Cardiac muscle cell (in vitro differentiated cells and primary cell): Measurements from ENCODE around the gene SDF4. TPM values are rescaled to one million over a fixed set of nuclear protein-coding genes. Genes with fewer than 3 reads are reported as not detected.

Source experiments
- DNase-seq, 2 donors: peaks; one replicate each; pipeline versions ENCODE4 v3.0.0 to v3.0.0-alpha.2; 2010 to 2017; ENCODE audit warnings: low read depth in 1 of 2, low spot score in 1 of 2
- H3K27ac ChIP-seq: fragments of 200-600 bp; sonication (generic); 2 replicates; pipeline ENCODE4 v1.5.1; 2016
- H3K27me3 ChIP-seq: fragments of 200-600 bp; sonication (generic); 2 replicates; pipeline ENCODE4 v1.6.0; 2016; ENCODE audit warnings: control low read depth
- H3K36me3 ChIP-seq: fragments of 200-600 bp; sonication (generic); 2 replicates; pipeline ENCODE4 v1.5.1; 2016; ENCODE audit warnings: control low read depth
- H3K4me1 ChIP-seq: fragments of 200-600 bp; sonication (generic); 2 replicates; pipeline ENCODE4 v1.8.1; 2017; ENCODE audit warnings: low read depth, mild to moderate bottlenecking, mixed run types
- H3K4me3 ChIP-seq: fragments of 200-600 bp; sonication (generic); 2 replicates; pipeline ENCODE4 v1.5.1; 2016; ENCODE audit warnings: mild to moderate bottlenecking
- H3K9me3 ChIP-seq: fragments of 200-600 bp; sonication (generic); 2 replicates; pipeline ENCODE4 v1.5.1; 2017; ENCODE audit warnings: low read depth, mild to moderate bottlenecking, control low read depth
- CTCF ChIP-seq: IDR thresholded peaks from 2 replicates; pipeline ENCODE4 v1.5.1; 2012; ENCODE audit warnings: low read depth, mild to moderate bottlenecking, low read length
- polyA plus RNA-seq: library from polyadenylated mRNA; unstranded; fragments of >200 nt; fragmentation: Nextera tagmentation; extraction: Ambion mirVana; gene quantifications from 2 replicates; pipeline ENCODE4 v1.2.1, GENCODE V29; 2016
- total RNA-seq: library from RNA; depleted of rRNA; stranded (reverse); fragments of >200 nt; gene quantifications from 2 replicates; pipeline ENCODE4 v1.2.3, GENCODE V29; 2016

Gene SDF4
- total and polyA plus RNA-seq, 2 experiments from 2014 or later: 148 to 180 TPM

GRCh38 chr1:1227386-1227785 lies 4.4 kb downstream of the SDF4 start:
- no peak for TF ChIP-seq CTCF

DNA sequence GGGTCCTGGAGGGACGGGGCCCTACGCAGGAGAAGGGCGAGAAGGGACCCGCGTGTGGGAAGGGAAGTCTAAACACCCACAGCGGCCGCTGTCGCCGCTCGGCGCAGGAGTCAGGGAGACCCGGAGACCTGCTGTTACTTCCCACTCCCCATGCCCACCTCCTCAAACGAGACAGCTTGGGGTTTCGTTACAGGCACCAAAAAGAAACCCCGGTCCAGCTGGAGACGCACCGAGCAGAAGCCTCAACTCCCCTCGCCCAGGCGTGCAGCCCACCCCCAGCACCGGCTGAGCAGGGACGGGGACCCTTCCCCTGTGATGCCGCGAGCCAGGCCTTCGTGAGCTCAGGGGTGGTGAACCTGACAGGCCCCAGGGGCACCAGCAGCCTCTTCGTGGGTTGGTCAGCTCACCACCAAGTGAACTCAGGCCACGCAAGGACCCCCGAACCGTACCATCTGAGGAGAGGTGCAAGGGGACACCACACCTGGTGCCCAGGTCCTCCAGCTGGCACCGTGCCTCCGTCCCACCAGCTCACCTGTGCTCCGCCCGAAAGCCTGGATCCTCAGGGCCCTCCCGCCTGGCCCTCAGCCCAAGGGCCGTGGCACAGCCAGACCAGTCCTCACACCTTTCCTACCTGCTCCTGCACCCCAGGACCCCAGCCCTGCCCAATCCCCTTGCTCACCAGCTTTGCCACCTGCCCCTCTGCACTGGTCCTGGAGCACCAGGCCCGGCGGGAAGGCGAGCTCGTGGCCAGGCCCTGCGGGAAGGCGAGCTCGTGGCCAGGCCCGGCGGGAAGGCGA lies 5.0 kb downstream of the SDF4 start:
- H3K4me1 ChIP-seq: peaks cover 18% of the 10 kb centered on the region

More at GRCh38 chr1:1227386-1227785, 4.4 kb downstream of the SDF4 start:
- peaks cover 14% of the 10 kb centered on the region for H3K36me3 ChIP-seq
- no peak overlapping the region for H3K27ac ChIP-seq
- H3K4me3 ChIP-seq: no peak overlapping the region
- no peak for DNase-seq
- H3K4me1 ChIP-seq: peaks cover 18% of the 10 kb centered on the region
- H3K9me3 ChIP-seq: no peaks in the 10 kb centered on the region
- H3K27me3 ChIP-seq: no peaks in the 10 kb centered on the region

GRCh38 chr1:1225913-1226312 lies 5.9 kb downstream of the SDF4 start:
- Histone ChIP-seq H3K27me3 (no peaks in the 10 kb centered on the region), H3K27ac (no peak overlapping the region), H3K4me3 (no peak overlapping the region), H3K4me1 (peaks cover 16% of the 10 kb centered on the region), H3K9me3 (no peaks in the 10 kb centered on the region), H3K36me3 (peaks cover 23% of the 10 kb centered on the region)
- no peak for TF ChIP-seq CTCF
- no peak for DNase-seq

More for the DNA sequence above, 5.0 kb downstream of the SDF4 start:
- no peak for TF ChIP-seq CTCF
- H3K9me3 ChIP-seq: no peaks in the 10 kb centered on the region
- no peaks in the 10 kb centered on the region for H3K27me3 ChIP-seq
- DNase-seq: no peak
- H3K4me3 ChIP-seq: no peak overlapping the region
- H3K27ac ChIP-seq: no peak overlapping the region
- peaks cover 20% of the 10 kb centered on the region for H3K36me3 ChIP-seq

DNA sequence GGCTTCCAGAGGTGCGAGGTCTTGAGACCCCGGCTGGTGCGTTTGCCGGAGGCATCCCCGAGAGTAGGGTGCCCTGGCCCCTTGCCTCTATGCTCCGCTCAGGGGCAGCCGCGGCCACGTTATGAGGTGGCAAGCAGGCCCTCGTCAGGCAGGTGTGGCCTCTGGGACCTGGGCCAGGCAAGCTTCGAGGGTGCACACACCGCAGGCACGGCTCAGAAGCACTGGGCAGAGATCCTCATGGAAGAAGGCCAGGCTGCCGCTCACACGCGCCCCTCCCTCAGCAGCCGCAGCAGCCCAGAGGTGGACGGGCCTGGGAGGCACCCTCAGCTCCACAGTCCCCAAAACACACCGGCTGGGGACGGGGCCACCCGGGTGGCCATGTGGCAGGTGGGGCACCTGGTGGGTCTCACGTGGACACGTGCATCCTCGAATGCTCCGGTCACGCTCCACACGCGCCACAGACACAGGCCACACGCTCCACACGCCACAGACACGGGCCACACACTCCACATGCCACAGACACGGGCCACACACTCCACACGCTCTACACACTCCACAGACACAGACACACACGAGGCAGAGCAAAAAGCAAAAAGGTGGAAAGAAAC lies 6.5 kb downstream of the SDF4 start:
- H3K9me3 ChIP-seq: no peaks in the 10 kb centered on the region

DNA sequence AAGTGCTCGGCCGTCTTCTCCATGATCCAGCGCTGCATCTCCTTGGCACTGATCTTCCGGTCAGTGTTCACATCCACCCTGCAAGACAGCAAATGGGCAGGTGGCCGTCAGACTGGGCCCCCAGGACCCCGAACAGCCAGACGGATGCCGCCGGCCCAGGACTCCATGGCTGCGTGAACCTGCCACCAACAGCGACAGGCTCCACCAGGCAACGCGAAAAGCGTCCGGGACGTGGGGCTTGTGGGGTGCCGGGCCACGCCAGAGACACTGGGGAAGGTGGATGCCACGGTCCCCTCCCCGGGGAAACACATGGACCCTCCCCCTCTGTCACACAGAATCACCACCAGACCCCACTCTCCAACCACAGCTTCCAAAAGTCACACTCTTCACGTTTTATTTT lies 7.9 kb downstream of the SDF4 start:
- H3K36me3 ChIP-seq: peaks cover 24% of the 10 kb centered on the region
- no peaks in the 10 kb centered on the region for H3K4me1 ChIP-seq
- H3K27ac ChIP-seq: no peak overlapping the region
- TF ChIP-seq CTCF: no peak
- no peak overlapping the region for H3K4me3 ChIP-seq
- DNase-seq: no peak
- no peaks in the 10 kb centered on the region for H3K9me3 ChIP-seq
- H3K27me3 ChIP-seq: no peaks in the 10 kb centered on the region

More for the DNA sequence above, 6.5 kb downstream of the SDF4 start:
- peaks cover 24% of the 10 kb centered on the region for H3K36me3 ChIP-seq
- no peak overlapping the region for H3K27ac ChIP-seq
- TF ChIP-seq CTCF: no peak
- H3K4me3 ChIP-seq: no peak overlapping the region
- H3K4me1 ChIP-seq: peaks cover 10% of the 10 kb centered on the region
- DNase-seq: no peak
- no peaks in the 10 kb centered on the region for H3K27me3 ChIP-seq
